Measurements from ENCODE around the gene LMOD1.
"Not testable (repeated sequence)": the region's sequence is repeated elsewhere in the genome, so short reads cannot be mapped to it uniquely, and the experiment has no call there.

The LMOD1 gene

GRCh38 chr1:201890806-201891450 lies 55.4 kb downstream of the LMOD1 start:
- no peak for DNase-seq

GRCh38 chr1:201890223-201890622 lies 56.1 kb downstream of the LMOD1 start:
- DNase-seq: no peak

GRCh38 chr1:201889090-201889968 lies 57.0 kb downstream of the LMOD1 start:
- no peak for DNase-seq

DNA sequence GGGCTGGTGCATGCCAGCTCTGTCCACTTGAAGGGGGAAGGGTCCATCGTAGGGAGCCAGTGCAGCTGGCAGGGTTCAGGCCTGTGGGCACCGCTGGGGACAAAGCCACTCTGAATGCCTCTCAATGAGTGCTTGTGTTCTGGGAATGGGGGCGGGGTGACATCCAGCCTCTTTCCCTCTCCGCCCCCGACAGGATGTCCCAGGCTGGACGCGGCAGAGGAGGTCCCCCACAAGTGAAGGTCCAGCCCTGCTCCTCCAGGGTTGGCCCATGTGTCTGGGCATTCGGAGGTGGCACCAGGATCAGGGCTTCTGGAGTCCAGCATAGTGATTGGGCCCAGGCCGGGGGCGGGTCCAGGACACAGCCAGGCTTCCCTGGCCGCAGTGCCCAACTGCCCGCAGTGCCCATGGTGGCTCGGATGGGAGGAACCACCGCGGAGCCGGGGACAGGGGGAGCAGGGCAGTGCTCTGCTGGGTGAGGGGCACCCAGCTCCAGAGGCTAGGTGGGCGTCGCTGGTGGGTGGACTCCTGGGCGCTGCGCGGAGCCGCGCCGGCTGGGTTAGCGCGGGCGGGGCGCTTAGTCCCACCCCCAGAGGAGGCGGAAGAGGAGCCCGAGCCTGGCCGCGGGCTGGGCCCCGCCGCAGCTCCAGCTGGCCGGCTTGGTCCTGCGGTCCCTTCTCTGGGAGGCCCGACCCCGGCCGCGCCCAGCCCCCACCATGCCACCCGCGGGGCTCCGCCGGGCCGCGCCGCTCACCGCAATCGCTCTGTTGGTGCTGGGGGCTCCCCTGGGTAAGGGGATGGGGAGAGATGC lies 57.9 kb downstream of the LMOD1 start, which contains the start of gene SHISA4:
TSS of gene SHISA4 (plus strand) at position 617 of the 808 bp plus-strand sequence. CDS start at position 714, 97 bp downstream.
- peak; percentile 41 for DNase-seq

DNA sequence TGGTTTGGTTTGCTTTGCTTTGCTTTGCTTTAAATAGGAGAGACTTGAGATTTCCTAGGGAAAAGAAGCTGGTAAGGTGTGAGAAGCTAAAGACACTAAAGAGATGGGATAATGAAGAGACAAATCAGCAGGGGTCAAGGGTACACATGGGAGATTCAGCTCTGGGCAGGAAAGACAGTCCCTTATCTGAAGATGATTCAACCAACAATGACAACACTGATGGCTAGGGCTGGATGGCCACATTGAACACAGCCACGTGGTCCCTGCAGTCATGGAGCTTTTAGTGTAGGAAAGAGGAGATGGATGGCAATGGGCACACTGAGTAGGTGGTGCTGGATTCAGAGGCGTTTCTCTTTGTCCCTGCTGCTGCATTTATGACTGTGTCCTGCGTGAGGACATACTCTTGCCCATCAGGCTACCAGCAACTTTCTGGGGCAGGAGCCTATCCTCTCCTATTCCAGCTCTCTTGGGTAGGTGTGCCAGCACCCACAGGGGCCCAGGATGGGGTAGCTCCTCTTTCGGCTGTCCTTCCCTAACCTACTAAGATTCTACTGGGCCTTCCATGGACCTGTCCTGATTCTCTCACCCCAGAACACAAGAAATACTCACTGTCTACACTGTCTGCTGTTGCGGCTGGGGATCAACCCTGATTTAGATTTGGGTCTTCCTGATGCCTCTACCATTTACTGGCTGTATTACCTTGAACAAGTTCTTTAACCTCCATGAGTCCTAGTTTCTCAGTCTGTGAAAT lies 59.1 kb downstream of the LMOD1 start:
- no peak for DNase-seq

DNA sequence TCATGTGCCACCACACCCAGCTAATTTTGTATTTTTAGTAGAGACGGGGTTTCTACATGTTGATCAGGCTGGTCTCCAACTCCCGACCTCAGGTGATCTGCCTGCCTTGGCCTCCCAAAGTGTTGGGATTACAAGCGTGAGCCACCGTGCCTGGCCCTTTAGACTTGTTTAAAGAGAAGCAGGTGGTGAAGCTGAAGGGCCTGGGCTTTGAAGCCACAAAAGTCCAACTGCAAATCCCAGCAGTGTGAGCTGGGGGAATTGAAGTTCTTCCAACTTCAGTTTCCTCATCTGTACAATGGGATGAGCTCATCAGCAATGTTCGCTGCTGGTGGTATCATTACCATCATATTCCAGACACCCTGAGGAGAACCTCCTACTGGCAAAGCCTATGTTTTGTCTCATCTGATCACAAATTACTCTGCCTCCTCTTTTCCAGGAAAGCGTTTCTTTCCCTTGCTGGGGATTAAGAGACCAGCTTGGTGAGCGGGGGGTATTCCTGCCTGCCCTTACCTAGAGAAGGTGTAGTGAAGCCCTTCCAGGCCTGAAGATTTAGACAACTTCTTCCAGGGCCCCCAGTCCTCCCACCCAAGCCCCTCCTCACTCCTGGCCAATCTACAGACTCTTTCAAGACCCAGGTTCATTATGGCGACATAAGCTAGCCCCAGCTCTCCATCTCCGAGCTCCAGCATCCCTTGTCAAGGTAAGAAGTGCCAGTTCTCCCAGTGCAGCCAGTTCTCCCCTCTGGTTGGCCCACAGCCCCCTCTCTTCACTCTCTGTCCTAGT lies 60.1 kb downstream of the LMOD1 start:
- DNase-seq: no peak

- DNase-seq: no peak
Observed at GRCh38 chr1:201885531-201886075, 60.7 kb downstream of the LMOD1 start.

DNA sequence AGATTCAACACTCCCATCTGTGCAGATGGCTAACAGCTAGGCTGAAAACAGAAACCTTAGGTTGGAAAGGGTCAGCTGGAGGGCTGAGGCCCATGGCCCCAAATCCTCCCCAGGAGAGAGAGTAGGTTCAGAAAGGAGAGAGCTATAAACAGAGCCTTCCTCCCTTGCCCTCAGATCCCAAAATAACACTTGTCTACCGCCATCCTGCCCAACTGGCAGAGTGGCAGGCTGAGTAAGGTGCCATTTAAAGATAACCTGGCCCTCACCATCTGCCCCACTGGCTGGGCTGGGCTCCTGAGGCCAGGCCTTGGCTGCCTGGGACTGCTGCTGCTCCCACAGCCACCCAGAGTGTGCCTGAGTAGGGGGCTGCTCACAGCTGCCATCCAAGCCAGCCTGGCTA lies 61.9 kb downstream of the LMOD1 start:
- no peak for DNase-seq

- DNase-seq: no peak
Observed at GRCh38 chr1:201883786-201884185, 62.6 kb downstream of the LMOD1 start.

DNA sequence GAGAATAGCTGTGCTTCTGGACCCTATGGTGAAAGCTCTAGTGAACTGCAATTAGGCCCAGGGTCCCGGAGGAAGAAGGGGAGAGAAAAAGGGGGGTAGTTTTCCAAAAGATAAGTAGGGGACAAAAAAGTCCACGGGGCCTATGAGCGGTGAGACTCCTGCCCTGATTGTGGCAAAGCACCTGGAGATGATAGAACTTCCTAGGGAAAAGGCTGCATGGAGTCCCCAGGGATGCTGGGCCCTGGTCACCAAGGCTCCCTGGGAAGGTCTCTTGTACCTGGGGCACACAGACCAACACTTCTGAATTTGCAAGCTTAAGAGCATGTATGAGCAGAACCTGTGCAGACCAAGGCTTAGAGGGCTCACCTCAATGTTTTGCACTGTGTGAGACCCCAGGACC lies 63.1 kb downstream of the LMOD1 start:
- DNase-seq: no peak

DNA sequence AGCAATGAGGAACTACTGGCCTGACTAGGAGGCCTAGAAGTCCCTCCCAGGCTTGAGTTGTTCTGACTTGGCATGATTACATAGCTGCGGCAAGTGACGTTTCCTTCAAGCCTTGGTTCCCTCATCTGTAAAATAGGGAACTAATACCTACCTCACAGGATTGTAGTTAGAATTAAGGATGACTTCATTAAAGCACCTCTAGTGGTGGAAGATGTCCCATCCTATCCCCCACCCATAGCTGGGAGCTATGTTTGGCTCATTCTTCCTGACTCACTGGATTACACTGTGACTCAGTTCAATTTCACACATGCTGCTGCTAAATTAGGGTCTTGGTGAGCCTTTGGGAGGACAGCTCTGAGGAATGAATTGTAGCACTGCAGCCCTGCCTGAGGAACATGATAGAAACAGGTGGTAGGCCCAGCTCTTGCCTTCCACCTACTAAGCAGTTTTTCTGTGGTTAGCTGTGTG lies 63.6 kb downstream of the LMOD1 start:
- DNase-seq: no peak

DNA sequence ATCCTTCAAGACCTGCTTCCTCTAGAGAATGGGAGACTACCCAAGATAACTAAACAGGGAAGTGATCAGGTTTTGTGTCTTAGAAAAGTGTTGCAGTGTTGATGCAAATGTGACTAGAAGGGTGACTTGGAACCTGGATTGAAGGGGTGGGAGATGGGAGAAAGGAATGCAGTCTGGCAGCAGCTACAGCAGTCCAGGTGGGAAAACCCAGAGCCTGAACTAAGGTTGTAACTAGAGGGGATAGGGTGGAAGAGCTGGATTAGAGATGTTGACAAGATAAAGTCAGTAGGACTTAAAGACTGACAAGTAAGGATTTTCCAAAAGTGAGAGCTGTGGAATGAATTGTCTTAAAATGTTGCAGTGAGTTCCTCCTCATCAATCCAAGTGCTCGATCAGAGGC lies 64.7 kb downstream of the LMOD1 start:
- no peak for DNase-seq

DNA sequence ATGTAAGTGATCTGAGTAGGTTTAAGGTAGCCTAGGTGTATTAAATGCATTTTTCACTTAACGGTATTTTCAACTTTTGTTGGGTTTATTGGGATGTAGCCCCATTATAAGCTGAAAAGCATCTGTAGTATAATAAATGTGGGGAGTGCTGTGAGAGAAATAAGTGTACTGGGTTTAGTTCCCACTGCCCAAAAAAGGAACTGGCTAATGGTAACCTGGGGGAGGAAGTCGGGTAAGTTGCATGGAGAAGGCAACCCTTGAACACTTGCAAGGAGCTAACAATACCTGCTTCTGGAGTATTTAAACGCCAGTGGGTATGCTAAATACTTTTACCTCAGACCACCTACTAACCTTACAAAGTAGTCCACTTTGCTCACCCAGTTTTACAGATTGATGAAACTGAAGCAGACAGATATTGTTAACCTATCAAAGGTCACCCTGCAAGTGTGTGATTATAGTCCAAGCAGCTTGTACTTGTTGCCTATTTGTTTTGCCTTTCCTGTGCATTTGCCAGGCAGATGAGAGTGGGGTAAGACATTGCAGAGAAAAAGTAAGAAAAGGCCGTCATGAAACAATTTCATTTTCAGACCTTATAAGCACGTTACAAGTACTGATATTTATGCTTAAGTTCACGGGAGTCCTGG lies 65.3 kb downstream of the LMOD1 start:
- DNase-seq: no peak

DNA sequence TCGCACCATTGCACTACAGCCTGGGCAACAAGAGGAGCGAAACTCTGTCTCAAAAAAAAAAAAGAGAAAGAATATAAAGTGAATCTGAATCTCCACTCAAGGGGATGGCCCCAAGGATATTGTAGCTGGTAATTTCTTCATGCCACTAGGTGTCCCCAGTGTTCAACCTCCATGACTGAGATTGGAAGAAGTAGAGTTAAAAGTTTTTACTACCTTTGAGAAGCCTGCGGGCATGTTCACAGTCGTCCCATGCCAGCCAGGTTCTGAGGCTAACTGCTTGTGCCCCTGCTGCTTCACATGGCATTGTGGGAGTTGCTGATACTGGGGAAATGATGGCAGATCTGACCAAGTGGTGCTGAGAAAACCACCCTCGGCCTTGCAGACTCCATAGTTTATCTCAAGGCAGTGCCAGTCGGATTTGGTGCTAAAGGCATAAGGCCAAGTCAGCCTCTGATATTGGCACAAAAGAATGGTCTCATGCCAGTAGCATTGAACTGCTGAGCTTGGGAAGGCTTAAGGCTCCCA lies 68.4 kb downstream of the LMOD1 start:
- DNase-seq: peak; percentile 56

DNA sequence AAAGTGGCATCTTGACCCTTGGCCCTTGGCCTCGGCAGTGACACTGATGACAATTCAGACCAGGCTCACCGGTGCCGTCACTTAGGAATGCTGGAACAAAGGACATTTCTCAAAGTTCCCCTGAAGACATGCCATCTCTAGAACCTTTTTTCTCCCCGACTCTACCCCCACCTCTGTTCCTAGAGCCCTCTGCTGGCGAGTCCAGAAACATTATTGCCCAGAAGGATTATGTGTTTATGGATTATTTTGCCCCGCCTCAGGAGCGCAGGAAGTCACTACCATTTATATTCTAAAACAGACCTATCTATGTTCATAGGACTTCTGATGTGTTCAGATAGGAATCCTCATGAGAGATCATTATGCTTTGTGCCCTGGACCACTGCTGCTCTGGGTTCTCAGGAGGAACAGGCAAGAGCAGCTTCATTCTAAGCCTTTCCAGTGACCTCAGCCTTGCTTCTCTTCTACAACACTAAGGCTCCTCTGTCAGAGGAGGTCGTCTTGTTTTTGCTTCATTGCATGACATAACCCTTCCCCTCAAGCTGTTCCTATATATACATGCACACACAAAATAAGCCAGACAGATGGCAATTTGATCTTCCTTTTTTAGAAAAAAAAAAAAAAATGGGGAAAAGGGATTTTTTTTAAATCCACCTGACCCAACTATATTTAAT lies 70.1 kb downstream of the LMOD1 start:
- DNase-seq: no peak

- no peak for DNase-seq
Observed at GRCh38 chr1:201874672-201875071, 71.7 kb downstream of the LMOD1 start.

GRCh38 chr1:201870397-201870796 lies 76.0 kb downstream of the LMOD1 start:
- DNase-seq: no peak

GRCh38 chr1:201861448-201861847 lies 84.9 kb downstream of the LMOD1 start:
- DNase-seq: no peak

DNA sequence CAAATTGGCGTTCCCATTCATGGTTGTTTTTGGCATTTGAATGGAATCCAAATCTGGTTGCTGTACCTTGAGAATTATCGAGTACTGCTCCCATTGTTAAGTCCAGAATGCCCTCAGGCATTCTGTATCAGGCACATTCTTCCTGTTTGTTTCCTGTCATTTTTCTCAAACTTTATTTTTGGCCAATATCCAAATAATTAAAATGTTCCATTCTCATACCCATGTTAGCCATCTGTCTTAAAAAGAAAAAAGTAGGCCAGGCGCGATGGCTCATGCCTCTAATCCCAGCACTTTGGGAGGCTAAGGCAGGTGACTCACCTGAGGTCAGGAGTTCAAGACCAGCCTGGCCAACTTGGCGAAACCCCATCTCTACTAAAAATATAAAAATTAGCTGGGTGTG lies 86.9 kb downstream of the LMOD1 start:
- no peak for DNase-seq

- not testable (repeated sequence) for DNase-seq
Observed at GRCh38 chr1:201856722-201857121, 89.6 kb downstream of the LMOD1 start.
